ENCODE results near the gene FGD3. TPM values are rescaled to one million over a fixed set of nuclear protein-coding genes. Genes with fewer than 3 reads are reported as not detected.

FGD3 gene
- total and polyA plus RNA-seq, 9 of the 15 experiments (the other 6 are each of a cell fraction or from before 2014, with no cell fraction given) = 0.07 to 1.3 (median 0.29) TPM

- Histone ChIP-seq H3K4me3 (no peak overlapping the region), H3K9me1 (ENCODE audit: control insufficient read depth, insufficient read depth, low read length) (no peaks in the 10 kb centered on the region), H2AFZ (ENCODE audit: low read depth, low read length) (no peak overlapping the region), H3K27me3 (ENCODE audit: control insufficient read depth in 2 of 2, insufficient read depth in 2 of 2, low read length in 2 of 2) (peaks cover 37 to 83% of the 10 kb centered on the region in 2 experiments), H4K20me1 (replicated peaks; ENCODE audit: control insufficient read depth, insufficient read depth, low read length) (no peaks in the 10 kb centered on the region), H3K36me3 (ENCODE audit: control insufficient read depth, insufficient read depth, low read length) (no peaks in the 10 kb centered on the region), H3K27ac (ENCODE audit: extremely low read depth, low read depth, low read length) (no peak overlapping the region), H3K4me2 (ENCODE audit: insufficient read depth, low read length) (no peak overlapping the region), H3K9me3 (replicated peaks; ENCODE audit: control insufficient read depth, insufficient read depth, low read depth, low read length) (peaks cover 3% of the 10 kb centered on the region; the same call in 1 of the 2 replicates), H3K4me1 (replicated peaks in 1 of 2; ENCODE audit: control insufficient read depth in 2 of 2, insufficient read depth in 2 of 2, low read length in 2 of 2) (peaks cover 0 to 6% of the 10 kb centered on the region in 2 experiments; a peak in 2 of 5 replicates), H3K9ac (ENCODE audit: insufficient read depth in 1 of 2, low read depth in 2 of 2, low read length in 2 of 2) (no peak overlapping the region), H3K79me2 (ENCODE audit: control insufficient read depth, insufficient read depth, low read length) (no peaks in the 10 kb centered on the region)
- FAIRE-seq (no peak), DNase-seq (ENCODE audit: extremely low read depth in 1 of 4, low spot score in 3 of 4) (no peak), ATAC-seq (no peak)
- no TSS peak for BruUV-seq (replicated peaks)
- ChIA-PET POLR2A (interaction anchor here (1.8 kb wide), 1 partner anchor 10 kb away, joined by 5 read pairs; no protein-coding TSS in a partner anchor), CTCF (ENCODE audit: low intra/inter-chr PET ratio) (no interaction called here)
- 0% methylated on average over 7 of the region's 8 CpGs for WGBS (ENCODE audit: insufficient coverage, low coverage, missing lambda C conversion rate)
- peak; percentile 69 for TF ChIP-seq NFIC (IDR thresholded peaks at IDR 0.05)
- no peak for TF ChIP-seq USF2 (CRISPR knock-in tag; IDR thresholded peaks at IDR 0.05)
- in situ Hi-C loops (cut with MboI) = no loop called here
- intact Hi-C loops (cut with micrococcal nuclease) = no loop called here
Measured at GRCh38 chr9:92944921-92945320, 2.4 kb upstream of the FGD3 start.

- Histone ChIP-seq H3K27ac (ENCODE audit: extremely low read depth, low read depth, low read length) (no peak overlapping the region), H3K9me3 (replicated peaks; ENCODE audit: control insufficient read depth, insufficient read depth, low read depth, low read length) (peaks cover 3% of the 10 kb centered on the region; the same call in 1 of the 2 replicates), H3K9ac (ENCODE audit: insufficient read depth in 1 of 2, low read depth in 2 of 2, low read length in 2 of 2) (no peak overlapping the region), H3K79me2 (ENCODE audit: control insufficient read depth, insufficient read depth, low read length) (no peaks in the 10 kb centered on the region), H3K4me1 (replicated peaks in 1 of 2; ENCODE audit: control insufficient read depth in 2 of 2, insufficient read depth in 2 of 2, low read length in 2 of 2) (peaks cover 0 to 6% of the 10 kb centered on the region in 2 experiments; a peak in 2 of 5 replicates), H4K20me1 (replicated peaks; ENCODE audit: control insufficient read depth, insufficient read depth, low read length) (no peaks in the 10 kb centered on the region), H3K4me2 (ENCODE audit: insufficient read depth, low read length) (no peak overlapping the region), H3K27me3 (ENCODE audit: control insufficient read depth in 2 of 2, insufficient read depth in 2 of 2, low read length in 2 of 2) (peaks cover 43 to 81% of the 10 kb centered on the region in 2 experiments), H3K36me3 (ENCODE audit: control insufficient read depth, insufficient read depth, low read length) (no peaks in the 10 kb centered on the region), H2AFZ (ENCODE audit: low read depth, low read length) (no peak overlapping the region), H3K9me1 (ENCODE audit: control insufficient read depth, insufficient read depth, low read length) (no peaks in the 10 kb centered on the region), H3K4me3 (no peak overlapping the region)
- FAIRE-seq = no peak
- BruUV-seq (replicated peaks) = no TSS peak
- ATAC-seq = no peak
- 2% methylated on average over 8 of the region's 8 CpGs for WGBS (ENCODE audit: insufficient coverage, low coverage, missing lambda C conversion rate)
- in situ Hi-C loops (cut with MboI) = no loop called here
- intact Hi-C loops (cut with micrococcal nuclease) = no loop called here
- ChIA-PET CTCF (ENCODE audit: low intra/inter-chr PET ratio) (no interaction called here), POLR2A (no interaction called here)
- TF ChIP-seq CBFB (CRISPR knock-in tag; IDR thresholded peaks at IDR 0.05) (no peak), ZNF212 (CRISPR knock-in tag; IDR thresholded peaks at IDR 0.05) (no peak), PHF8 (IDR thresholded peaks at IDR 0.05; ENCODE audit: borderline replicate concordance, low read length) (no peak), RBM17 (IDR thresholded peaks at IDR 0.05; ENCODE audit: borderline replicate concordance, low read depth, low read length) (no peak), ZC3H8 (IDR thresholded peaks at IDR 0.05) (no peak)
- DNase-seq (ENCODE audit: extremely low read depth in 1 of 4, low spot score in 3 of 4) = no peak
Measured at GRCh38 chr9:92945796-92946195, 1.5 kb upstream of the FGD3 start.

Measured in K562 (cell line).